Parathyroid adenoma (tissue), 2 donors: Measurements from ENCODE around the gene AKAP1.

Experiments
- H2AFZ ChIP-seq: fragments of 300-600 bp; sonication (generic); one replicate; pipeline ENCODE4 v1.7.0; 2017; ENCODE audit warnings: antibody characterized with exemption, mild to moderate bottlenecking
- H3K27ac ChIP-seq: fragments of 300-600 bp; sonication (generic); one replicate; pipeline ENCODE4 v1.7.0; 2017
- H3K27me3 ChIP-seq: fragments of 300-600 bp; sonication (generic); one replicate; pipeline ENCODE4 v1.7.0; 2017; ENCODE audit warnings: low read length; ENCODE audit not compliant: control insufficient read depth, insufficient read depth
- H3K36me3 ChIP-seq: fragments of 300-600 bp; sonication (generic); one replicate; pipeline ENCODE4 v1.7.0; 2017; ENCODE audit warnings: low read length; ENCODE audit not compliant: control insufficient read depth, insufficient read depth
- H3K4me1 ChIP-seq: fragments of 300-600 bp; sonication (generic); one replicate; pipeline ENCODE4 v1.7.0; 2017; ENCODE audit warnings: control low read depth
- H3K4me2 ChIP-seq: fragments of 300-600 bp; sonication (generic); one replicate; pipeline ENCODE4 v1.7.0; 2017; ENCODE audit warnings: low read length
- H3K4me3 ChIP-seq: fragments of 300-600 bp; sonication (generic); one replicate; pipeline ENCODE4 v1.7.0; 2017; ENCODE audit warnings: low read depth, low read length
- H3K79me2 ChIP-seq: fragments of 300-600 bp; sonication (generic); one replicate; pipeline ENCODE4 v1.7.0; 2017; ENCODE audit warnings: control low read depth
- H3K9ac ChIP-seq: fragments of 300-600 bp; sonication (generic); one replicate; pipeline ENCODE4 v1.7.0; 2017; ENCODE audit warnings: mild to moderate bottlenecking
- H3K9me3 ChIP-seq: fragments of 300-600 bp; sonication (generic); one replicate; pipeline ENCODE4 v1.7.0; 2017; ENCODE audit warnings: low read length; ENCODE audit not compliant: control insufficient read depth
- CTCF ChIP-seq: fragments of 300-600 bp; sonication (generic); IDR thresholded peaks from one replicate; pipeline ENCODE4 v1.7.0; 2017; ENCODE audit warnings: antibody characterized with exemption, mild to moderate bottlenecking
- donor health status: primary hyperparathyroidism.

The AKAP1 gene

GRCh38 chr17:57115916-57116315 is 30.9 kb downstream of the AKAP1 start:
- Histone ChIP-seq H3K4me2 (no peak overlapping the region), H3K36me3 (no peaks in the 10 kb centered on the region), H3K9ac (no peak overlapping the region), H3K4me3 (no peak overlapping the region), H3K79me2 (peaks cover 3% of the 10 kb centered on the region), H3K9me3 (no peaks in the 10 kb centered on the region), H3K27me3 (no peaks in the 10 kb centered on the region), H3K4me1 (peaks cover under 1% of the 10 kb centered on the region), H2AFZ (no peak overlapping the region), H3K27ac (no peak overlapping the region)
- TF ChIP-seq CTCF = no peak

- no peaks in the 10 kb centered on the region for H3K79me2 ChIP-seq
- no peaks in the 10 kb centered on the region for H3K36me3 ChIP-seq
- H3K9ac ChIP-seq = no peak overlapping the region
- H3K9me3 ChIP-seq = no peaks in the 10 kb centered on the region
- no peak overlapping the region for H2AFZ ChIP-seq
- no peak for TF ChIP-seq CTCF
- no peaks in the 10 kb centered on the region for H3K4me1 ChIP-seq
- no peaks in the 10 kb centered on the region for H3K27me3 ChIP-seq
- H3K4me3 ChIP-seq = no peak overlapping the region
- no peak overlapping the region for H3K27ac ChIP-seq
- no peak overlapping the region for H3K4me2 ChIP-seq
These were observed 32.8 kb downstream of the AKAP1 start for GRCh38 chr17:57117798-57118197.

GRCh38 chr17:57120814-57121213 is 35.8 kb downstream of the AKAP1 start:
- no peak for TF ChIP-seq CTCF
- H2AFZ ChIP-seq = no peak overlapping the region
- H3K79me2 ChIP-seq = no peaks in the 10 kb centered on the region
- H3K27ac ChIP-seq = no peak overlapping the region
- H3K4me2 ChIP-seq = no peak overlapping the region
- H3K4me1 ChIP-seq = no peaks in the 10 kb centered on the region
- no peak overlapping the region for H3K4me3 ChIP-seq
- no peak overlapping the region for H3K9ac ChIP-seq
- H3K27me3 ChIP-seq = no peaks in the 10 kb centered on the region
- H3K36me3 ChIP-seq = no peaks in the 10 kb centered on the region
- no peaks in the 10 kb centered on the region for H3K9me3 ChIP-seq

GRCh38 chr17:57121308-57122042 is 36.4 kb downstream of the AKAP1 start:
- TF ChIP-seq CTCF = peak; percentile 62
- peak overlapping the region; percentile 5 for H2AFZ ChIP-seq
- no peaks in the 10 kb centered on the region for H3K9me3 ChIP-seq
- no peak overlapping the region for H3K27ac ChIP-seq
- no peak overlapping the region for H3K9ac ChIP-seq
- H3K36me3 ChIP-seq = no peaks in the 10 kb centered on the region
- no peaks in the 10 kb centered on the region for H3K79me2 ChIP-seq
- no peaks in the 10 kb centered on the region for H3K4me1 ChIP-seq
- no peak overlapping the region for H3K4me2 ChIP-seq
- H3K4me3 ChIP-seq = no peak overlapping the region
- no peaks in the 10 kb centered on the region for H3K27me3 ChIP-seq

GRCh38 chr17:57124053-57124452 is 39.0 kb downstream of the AKAP1 start:
- Histone ChIP-seq H3K36me3 (no peaks in the 10 kb centered on the region), H3K27ac (no peak overlapping the region), H3K27me3 (no peaks in the 10 kb centered on the region), H3K9me3 (no peaks in the 10 kb centered on the region), H3K4me1 (no peaks in the 10 kb centered on the region), H3K4me2 (no peak overlapping the region), H3K4me3 (no peak overlapping the region), H3K79me2 (no peaks in the 10 kb centered on the region), H3K9ac (no peak overlapping the region), H2AFZ (no peak overlapping the region)
- TF ChIP-seq CTCF = no peak
